GM21576 (cell line): ENCODE measurements around the gene RAB17.

ENCODE experiments used
- ATAC-seq: cut with Tn5 transposase; IDR thresholded peaks from one replicate; pipeline ENCODE4 v1.9.1; 2021; ENCODE audit warnings: mild to moderate bottlenecking, moderate library complexity; ENCODE audit not compliant: unreplicated experiment

The RAB17 gene, protein sequence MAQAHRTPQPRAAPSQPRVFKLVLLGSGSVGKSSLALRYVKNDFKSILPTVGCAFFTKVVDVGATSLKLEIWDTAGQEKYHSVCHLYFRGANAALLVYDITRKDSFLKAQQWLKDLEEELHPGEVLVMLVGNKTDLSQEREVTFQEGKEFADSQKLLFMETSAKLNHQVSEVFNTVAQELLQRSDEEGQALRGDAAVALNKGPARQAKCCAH

DNA sequence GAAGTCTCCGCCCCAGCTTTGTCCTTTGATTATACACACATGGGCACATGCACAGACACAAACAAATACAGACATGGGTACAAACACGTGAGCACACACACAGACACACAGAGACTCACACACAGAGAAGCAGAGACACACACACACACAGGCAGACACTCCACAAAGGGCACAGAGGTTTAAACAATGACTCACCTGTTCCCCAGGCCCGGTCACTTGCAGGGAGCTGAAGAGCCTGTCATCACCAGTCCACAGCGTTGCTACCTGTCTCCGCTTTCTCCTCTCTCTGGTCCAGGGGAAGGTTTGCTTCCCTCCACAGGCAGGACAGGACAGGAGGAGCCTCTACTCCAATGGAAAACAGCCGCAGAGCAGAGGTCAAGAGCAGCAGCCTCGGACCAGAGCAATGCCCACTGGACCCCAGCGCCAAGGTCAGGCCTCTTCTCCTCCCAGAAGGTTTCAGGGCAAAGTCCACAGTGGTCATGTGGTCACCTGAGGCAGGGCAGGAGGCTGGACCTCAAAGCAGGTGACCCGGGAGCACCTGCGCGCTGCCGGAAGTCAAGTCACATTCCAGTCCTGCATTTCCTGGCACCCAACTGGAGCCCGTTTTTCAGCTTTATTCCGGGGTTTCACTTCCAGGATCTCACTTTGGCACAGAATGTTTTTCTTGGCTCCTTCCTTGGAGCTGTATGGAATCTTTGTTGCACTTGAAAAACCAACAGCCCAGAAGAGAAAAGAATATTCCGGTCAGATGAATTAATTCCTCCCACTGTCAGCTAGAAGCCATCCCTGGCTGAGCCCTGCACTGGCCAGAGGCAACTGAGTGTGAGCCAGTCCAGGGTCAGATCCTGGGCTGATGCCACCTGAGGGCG, at the start of gene RAB17:
TSS of gene RAB17 (minus strand) at position 463 of the 869 bp plus-strand sequence. CDS start 4,580 bp downstream, outside the sequence.
- ATAC-seq = no peak

DNA sequence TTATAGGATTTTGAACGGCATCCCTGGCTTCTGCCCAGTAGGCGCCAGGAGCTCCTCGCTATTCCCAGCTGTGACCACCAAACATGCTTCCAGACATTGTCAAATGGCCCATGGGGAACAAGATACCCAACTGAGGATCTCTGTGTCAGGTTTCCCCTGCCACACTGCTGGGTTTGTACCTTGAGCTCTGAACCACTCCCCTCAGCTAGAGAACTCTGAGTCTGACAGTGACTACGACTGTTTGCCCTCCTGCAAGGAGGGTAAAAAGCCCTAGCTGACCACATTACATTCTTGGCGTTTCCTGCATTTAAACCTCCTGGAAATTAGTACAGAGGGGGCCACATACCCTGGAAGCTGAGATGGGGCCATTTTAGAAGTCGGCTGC, 49.3 kb upstream of the RAB17 start:
- ATAC-seq = no peak

DNA sequence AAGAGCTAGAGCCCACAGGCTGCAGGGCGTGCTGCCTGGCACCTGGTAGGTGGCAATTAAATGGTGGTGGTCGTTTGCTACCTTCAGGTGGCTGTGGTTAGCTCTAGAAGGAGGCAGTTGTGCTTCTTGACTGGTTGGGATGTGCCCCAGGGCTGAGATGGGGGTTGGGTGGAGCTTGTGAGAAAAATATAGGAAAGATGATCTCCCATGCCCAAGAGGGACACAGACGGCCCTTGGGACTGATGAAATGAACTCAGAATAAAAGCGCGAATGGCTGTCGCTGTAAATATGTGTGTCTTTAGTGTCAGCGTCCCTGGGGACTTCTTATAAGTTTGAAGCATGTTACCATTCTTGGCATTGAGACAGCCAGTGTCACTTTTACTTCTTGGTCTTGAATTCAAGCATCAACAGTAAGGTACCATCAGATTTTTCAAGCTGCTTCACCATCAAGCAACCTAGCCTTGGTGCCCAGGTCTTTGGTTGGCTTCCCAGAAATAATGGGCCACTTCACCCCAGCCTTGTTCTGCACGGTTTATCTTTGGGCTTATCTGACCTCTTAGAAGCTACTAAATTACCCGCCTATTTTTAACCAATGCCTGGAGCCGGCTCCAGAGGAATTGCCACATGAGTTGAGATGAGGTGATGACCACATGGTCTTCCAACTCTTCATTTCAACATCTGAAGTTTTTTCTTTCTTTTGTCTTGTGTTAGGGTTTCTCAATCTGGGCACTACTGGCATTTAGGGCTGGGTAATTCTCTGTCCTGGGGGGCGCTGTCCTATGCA, 48.7 kb upstream of the RAB17 start:
- no peak for ATAC-seq

DNA sequence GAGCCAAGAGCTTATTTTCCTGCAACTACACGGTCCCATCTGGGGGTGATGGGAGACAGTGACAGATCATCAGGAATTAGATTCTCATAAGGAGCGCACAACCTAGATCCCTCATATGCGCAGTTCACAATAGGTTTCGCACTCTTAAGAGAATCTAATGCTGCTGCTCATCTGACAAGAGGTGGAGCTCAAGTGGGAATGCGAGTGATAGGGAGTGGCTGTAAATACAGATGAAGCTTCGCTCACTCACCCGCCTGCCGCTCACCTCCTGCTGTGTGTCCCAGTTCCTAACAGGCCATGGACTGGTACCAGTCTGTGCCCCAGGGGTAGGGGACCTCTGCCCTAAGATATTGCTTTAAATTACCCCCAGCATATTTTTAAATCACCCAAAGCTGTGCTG, 47.6 kb upstream of the RAB17 start:
- ATAC-seq = no peak

DNA sequence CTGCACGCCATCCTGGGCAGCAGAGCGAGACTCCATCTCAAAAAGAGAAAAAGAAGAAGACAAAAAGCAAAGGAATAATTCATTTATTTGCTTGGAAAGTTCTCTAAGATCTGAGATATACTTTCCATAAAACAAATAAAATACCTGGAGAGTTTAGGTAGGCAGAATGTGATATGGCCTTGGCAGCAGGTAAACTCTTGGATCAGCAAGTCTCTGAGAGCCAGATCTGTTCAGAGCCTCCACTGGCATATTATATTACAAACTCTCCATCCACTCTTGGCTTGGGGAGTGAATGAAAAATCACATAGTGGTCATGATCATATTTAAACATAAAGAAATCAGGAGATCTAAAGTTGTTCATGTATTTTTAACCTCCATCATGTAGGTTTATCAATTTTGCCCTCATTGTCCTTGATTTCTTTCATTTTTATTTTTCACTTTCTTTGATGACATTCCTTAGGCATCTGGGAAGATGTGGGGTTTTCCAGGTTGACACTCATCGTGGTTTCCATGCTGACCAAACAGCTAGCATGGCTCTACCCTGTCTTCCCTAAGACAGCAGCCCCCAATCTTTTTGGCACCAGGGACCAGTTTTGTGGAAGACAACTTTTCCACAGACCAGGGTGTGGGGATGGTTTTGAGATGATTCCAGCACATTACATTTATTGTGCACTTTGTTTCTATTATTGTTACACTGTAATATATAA, 47.0 kb upstream of the RAB17 start:
- ATAC-seq = no peak

DNA sequence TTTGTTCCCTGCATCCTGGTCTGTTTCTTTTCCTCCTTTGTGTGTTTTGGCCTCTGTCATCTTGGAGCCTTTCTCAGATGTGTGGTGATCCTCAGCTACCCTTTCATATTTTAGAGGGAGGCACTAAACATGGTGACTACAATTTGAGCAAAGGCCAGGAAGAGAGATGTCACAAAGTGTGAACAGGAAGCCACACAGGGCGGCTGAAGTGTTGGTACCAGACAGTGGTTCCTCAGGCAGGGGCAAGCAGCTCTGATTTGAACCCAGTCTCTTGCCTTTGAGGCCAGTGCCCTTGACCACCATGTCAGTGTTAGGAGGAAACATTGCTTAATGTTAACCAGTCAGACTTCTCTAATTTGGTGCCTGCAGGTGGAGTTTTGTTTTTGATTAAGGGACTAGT, 46.0 kb upstream of the RAB17 start:
- ATAC-seq = no peak

DNA sequence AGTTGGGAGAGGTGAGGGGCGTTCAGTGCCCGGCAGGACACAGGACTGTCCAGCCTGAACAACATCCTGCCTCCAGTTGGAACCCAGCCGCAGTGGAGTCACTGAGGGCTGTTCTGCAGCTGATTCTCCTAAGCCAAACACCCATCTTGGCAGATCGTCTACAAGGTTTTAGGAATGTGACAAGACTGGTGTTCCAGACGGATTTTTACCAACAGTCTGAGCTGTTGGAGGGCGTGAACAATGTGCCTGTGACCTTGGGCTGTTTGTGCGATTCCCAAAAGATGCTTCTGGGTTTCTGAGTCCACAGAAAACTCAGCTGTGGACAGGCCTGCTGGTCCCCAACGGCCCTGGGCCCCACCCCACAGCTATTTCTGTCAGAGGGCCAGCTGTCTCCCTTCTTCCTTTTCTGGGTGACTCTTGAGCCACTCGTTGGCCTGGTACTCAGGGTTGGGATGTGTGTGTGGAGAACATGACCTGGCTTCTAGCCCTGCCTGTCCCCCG, 42.6 kb upstream of the RAB17 start:
- no peak for ATAC-seq

DNA sequence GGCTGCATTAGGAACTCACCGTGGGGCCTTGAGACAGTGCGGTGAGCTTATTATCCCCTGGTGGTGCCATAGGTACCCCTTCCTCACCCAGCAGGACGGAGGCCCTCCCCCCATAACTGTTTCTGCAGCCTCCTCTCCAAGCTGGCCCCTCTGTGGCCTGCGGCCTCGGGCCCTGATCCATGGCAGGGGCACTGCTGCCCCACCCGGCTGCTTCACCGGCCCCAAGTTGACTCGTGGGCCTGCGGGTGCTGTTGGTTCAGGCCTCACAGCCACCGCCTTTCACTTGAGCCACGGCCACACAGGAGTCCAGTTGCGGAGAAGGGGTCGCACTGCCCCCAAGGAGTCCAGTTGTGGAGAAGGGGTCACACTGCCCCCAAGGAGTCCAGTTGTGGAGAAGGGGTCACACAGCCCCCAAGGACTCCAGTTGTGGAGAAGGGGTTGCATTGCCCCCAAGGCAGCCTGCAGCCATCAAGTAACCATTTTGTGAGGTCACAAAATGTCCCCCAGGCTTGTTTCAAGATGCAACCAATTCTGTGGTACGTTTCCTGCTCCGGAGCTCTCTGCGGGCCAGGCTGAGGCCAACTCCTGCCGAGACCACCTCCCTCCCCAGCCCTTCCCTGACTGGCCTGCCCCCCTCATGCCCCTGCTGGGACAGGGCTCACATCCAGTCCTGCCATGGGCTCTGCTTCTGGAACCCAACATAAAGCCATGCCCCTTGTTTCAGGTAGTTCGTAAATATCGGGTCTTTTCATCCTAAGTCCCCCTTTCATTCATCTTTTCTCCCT, 41.5 kb upstream of the RAB17 start:
- ATAC-seq = no peak

DNA sequence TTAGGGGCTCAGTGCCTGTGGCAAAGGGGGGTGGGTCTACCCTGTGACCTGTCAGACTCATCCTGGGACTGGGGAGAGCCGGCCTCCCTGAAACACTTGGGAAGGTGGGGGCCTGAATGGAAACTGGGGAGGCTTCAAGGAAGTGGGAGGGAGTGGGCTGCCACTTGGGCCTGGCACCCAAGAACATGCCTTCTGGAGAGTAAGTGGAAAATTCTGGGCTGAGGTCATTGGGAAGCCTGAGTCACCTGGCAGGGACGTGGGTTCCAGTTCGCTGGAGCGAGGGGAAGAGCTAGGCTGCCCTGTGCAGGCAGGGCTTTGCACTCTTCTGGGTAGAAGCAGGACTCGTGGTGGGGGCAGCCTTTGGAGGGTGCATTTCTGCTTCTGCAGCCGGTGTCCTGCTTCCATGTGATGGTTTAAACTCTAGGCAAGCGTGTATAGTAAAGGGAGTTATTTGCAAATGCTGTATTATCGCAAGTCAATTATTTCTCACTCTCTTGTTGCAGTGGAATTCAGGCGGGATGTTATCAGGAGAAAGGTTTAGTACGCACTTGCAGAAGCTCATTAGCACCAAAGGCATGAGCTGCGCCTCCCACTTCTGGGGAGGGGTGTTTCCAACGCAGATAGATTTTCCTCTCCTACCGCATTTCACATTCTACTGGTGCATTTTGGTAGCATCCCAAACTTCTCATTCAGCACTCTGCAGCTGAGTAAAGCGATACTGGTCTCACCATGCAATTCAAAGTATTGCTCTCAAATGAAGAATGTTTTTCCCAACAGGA, 40.7 kb upstream of the RAB17 start:
- no peak for ATAC-seq

DNA sequence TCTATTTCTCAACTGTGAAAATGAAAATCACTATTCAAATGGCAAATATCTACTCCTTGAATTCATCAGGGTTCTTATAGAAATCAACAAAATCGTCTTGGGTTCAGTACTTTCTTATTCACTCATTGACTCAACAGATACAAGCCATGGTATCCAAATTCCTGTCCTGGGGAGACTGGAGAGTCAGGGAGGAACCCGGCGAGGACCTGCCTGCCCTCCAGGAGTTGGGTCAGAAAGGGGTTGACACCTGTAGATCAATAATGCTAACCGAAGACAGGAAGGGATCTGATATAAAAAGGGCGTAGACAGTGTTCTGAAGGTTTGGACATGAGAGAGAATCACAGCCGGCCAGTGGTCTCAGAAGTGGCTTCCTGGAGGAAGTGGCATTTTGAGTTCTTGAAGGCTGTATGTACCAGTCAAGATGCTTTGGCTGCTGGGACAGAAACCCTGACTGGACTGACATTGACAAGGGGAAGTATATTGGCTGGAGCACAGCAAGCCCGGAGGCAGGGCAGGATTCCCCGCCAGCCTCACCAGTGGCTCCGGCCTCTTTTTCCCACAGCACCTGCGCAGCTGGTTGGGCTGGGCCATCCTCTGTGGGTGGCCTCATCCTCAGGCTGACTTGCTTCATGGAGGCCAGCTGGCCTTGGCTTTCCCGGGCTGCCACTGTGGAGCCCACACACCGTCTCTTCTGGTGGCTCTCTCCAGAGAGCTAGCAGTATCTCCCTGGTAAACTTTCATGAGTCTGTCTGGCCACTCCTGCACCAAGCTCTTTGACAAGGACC, 39.9 kb upstream of the RAB17 start:
- ATAC-seq = no peak

DNA sequence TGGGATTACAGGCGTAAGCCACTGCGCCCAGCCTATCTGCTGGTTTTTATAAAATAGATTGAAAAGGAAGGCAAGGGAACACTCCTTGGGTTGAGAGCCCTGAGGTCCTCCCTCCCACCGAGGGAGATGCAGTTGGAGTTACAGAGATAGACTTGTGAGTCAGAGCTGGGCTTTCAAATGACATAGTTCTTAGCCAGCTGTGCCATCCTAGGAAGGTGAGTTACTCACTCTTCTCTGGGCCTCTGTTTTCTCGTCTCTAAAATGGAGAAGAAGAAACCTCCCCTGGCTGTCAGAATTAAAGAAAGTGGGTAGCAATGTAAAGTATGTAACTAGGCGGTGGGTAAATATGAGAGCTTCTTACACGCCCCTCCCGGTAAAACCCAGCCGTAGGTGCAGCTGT, 39.2 kb upstream of the RAB17 start:
- no peak for ATAC-seq

DNA sequence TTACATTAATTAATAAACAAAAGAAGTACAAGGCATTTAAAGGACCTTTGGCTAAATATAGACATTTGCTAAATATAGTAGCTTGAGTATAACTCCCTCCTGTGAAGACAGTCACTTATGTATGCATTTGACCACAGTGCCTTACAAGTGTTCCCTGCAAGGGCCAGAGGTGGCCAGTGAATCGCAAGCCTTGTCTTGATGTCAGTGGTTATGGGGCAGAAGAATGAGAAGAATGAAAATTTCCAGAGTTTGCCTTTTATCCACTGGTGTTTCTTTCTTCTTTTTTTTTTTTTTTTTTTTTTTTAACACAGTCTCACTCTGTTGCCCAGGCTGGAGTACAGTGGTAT, 38.6 kb upstream of the RAB17 start:
- no peak for ATAC-seq

DNA sequence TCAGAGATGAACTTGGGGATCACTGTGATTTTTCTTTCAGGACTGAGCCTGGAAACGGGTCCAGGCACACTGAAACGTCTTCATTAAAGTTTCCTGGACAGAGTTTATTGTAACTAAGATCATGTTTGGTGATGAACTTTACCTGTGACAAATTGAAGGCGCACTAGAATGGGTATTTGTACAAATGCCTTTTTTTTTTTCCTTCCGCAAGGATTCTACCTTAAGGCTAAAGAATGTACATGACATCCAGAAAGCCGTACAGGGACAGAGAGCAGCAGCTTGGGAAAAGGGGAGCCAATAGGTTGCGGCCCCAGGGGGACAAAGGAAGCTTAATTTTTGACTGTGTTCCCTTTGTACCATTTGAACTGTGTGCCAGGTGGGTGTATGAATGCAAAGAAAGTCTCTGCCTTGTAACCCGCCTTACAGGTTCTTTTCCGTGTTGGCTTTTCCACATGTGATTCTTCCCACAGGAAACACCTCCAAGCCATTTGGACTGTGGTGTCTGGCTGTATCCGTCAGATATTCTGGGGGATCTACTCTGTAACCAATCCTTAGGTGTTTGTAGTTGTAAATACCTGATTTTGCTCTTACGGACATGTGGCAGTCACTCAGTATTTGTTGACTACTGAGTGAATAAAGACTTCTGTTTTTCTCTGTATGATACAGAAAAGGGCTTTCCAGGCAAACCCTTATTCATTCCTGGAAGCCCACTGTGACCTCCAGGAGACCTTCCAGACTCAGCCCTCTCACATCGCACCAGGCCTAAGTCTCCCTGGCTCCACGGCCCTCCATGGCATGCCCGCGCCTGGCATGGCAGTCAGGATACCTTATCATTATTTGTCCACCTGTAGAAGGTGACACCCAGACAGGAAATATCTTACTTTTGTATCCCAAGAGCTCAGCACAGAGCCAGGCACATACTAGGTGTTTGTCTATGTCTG, 38.0 kb upstream of the RAB17 start:
- ATAC-seq = no peak

DNA sequence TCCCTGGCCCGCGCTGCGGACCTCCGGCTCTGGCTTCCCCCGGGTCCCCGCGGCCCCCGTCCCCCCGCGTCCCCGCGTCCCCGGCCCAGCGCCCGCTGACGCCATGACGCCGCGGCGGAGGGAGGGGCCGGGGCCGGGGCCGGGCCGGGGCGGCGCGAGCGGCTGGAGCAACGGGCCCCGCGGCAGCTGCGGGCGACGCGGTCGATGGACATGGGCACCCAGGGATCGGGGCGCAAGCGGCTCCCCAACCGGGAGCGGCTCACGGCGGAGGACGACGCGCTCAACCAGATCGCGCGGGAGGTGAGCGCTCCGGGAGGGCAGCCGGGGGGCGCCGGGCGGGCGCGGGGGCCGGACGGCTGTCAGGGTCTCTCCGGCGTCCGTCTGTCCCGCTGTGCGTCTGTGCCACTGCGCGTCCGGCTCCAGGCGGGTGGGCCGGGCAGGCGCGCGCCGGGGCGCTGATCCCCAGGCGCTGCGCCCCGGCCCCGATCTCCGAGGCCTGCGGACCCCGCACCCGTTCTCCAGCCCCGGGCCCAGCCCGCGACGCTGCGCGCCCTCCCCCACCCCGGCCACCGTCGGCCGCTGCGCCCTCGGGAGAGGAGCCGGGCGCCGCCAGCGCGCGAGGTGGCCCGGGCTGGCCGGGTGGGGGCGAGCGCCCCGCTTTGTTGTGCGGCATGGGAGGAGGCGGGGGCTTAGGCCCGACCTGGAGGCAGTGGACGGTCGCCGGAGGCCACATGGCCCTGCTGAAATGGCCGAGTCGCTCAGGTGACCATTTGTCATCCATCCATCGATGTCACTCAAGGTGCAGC, 37.1 kb upstream of the RAB17 start, which contains the start of gene LRRFIP1:
TSS of gene LRRFIP1 (plus strand) at position 147 of the 806 bp plus-strand sequence. CDS start at position 205, 58 bp downstream.
- ATAC-seq = no peak

DNA sequence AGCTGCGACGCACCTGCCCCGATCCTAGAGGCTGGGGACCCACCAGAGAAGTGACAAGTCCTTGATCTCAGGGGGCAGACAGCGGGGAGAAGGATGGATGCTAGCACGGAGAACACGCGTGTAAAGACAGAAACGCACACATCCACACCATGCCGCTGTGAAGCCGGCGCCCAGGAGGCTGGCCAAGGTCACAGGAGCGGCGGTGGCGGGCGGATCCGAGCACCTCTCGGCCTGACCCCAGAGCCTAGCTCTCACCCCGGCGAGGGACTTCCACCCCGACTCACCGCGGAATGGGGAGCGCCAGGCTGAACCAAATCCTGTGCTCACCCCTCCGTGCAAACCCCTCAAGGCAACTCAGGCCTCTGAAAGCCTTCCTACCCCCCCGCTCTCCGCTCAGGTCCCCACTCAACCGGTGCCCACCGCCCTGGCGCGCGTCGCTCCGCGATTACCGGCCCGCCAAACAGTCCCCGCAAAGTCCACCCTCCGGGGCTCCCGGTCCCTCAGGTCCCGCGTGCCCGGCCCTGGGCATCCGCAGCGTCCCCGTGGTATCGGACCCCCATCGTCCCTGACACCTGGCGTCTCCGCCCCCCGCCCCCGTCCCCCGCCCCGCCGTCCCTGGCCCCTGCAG, 36.4 kb upstream of the RAB17 start:
- ATAC-seq = no peak

DNA sequence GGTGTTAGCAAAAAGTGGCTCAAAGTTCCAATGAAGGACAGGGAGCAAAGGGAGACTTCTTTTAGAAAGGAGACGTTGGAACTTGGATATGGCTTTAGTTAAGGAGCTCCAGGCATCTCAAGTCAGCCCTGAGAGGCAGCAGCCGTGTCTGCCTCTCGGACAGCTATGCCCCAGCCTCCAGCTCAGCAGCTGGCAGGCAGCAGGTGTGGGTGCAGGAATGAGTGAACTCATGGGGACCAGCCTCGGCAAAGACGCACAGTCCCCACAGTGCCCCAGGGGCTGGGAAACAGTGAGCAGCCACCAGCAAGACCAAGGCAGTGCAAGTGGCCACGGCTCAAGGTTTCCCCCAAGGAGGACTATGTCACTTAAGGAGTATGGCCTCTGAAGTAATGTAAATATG, 35.2 kb upstream of the RAB17 start:
- no peak for ATAC-seq
